HepG2 (cell line): Measurements from ENCODE around the gene PLXNA1. TPM values are rescaled to one million over a fixed set of nuclear protein-coding genes. Genes with fewer than 3 reads are reported as not detected.

Experiments used
- ATAC-seq: fragments of 200-7000 bp; cut with Tn5 transposase; 3 replicates; pipeline ENCODE4 v1.9.1; 2020; ENCODE audit warnings: mild to moderate bottlenecking, moderate library complexity
- BruUV-seq: library from RNA; stranded (reverse); fragments of 400-500 nt; replicated peaks from 2 replicates; lab custom pipeline; 2021; lab: Mats Ljungman, UMichigan
- CTCF ChIA-PET: fragments of 300-600 bp; formaldehyde crosslinking; extraction: SDS; loops from one replicate; lab custom pipeline; 2021; ENCODE audit warnings: low total read pairs, inconsistent platforms, low intra/inter-chr PET ratio; lab: Yijun Ruan, JAX
- POLR2A ChIA-PET: fragments of 350-600 bp; sonication (Branson Sonifier 250); formaldehyde crosslinking; loops from one replicate; lab custom pipeline; 2020; ENCODE audit warnings: antibody characterized with exemption, inconsistent platforms; lab: Yijun Ruan, JAX
- DNase-seq: peaks from one replicate; pipeline ENCODE4 v3.0.0-alpha.2; 2015; ENCODE audit warnings: low spot score
- FAIRE-seq: peaks from 3 replicates; lab custom pipeline; 2011; peaks lifted over from hg19 to GRCh38; lab: Jason Lieb, UNC
- H2AFZ ChIP-seq: one replicate; pipeline ENCODE4 v1.6.1; 2011; ENCODE audit warnings: low read length, inconsistent platforms
- H3K27ac ChIP-seq: fragments of 300-600 bp; 3 replicates; pipeline ENCODE4 v1.8.0; 2011; ENCODE audit warnings: mixed run types, mild to moderate bottlenecking, mixed read lengths, low read length, inconsistent platforms; ENCODE audit not compliant: insufficient read depth; ENCODE audit errors: extremely low read length
- H3K27me3 ChIP-seq, 2 experiments: fragments of 200-600 bp in 1 of 2; 2 replicates in 1 of 2; 3 replicates in 1 of 2; pipeline versions ENCODE4 v1.6.0 to v1.8.0; 2011; ENCODE audit warnings: low read length in 2 of 2, mild to moderate bottlenecking in 2 of 2, moderate library complexity in 2 of 2, inconsistent platforms in 1 of 2; ENCODE audit not compliant: insufficient read depth in 2 of 2, control insufficient read depth in 1 of 2
- H3K36me3 ChIP-seq, 2 experiments: fragments of 200-600 bp in 1 of 2; replicated peaks in 1 of 2; 2 replicates in 1 of 2; 3 replicates in 1 of 2; pipeline versions ENCODE4 v1.5.1 to v1.8.0; 2011; ENCODE audit warnings: low read length in 2 of 2, inconsistent platforms in 1 of 2; ENCODE audit not compliant: insufficient read depth in 2 of 2, control insufficient read depth in 1 of 2
- H3K4me1 ChIP-seq: 2 replicates; pipeline ENCODE4 v1.5.1; 2012; ENCODE audit warnings: low read length, inconsistent platforms; ENCODE audit not compliant: insufficient read depth
- H3K4me2 ChIP-seq: 2 replicates; pipeline ENCODE4 v1.6.0; 2011; ENCODE audit warnings: low read depth, low read length, inconsistent platforms
- H3K4me3 ChIP-seq, 3 experiments: fragments of 200-600 bp in 1 of 3; sonication (generic), shearing (Covaris generic) in 1 of 3; replicated peaks in 1 of 3; 2 replicates each; pipeline ENCODE4 v1.5.1; 2011 to 2016; ENCODE audit warnings: low read length in 3 of 3, inconsistent platforms in 2 of 3, low read depth in 2 of 3, mild to moderate bottlenecking in 2 of 3, control low read depth in 1 of 3, mixed read lengths in 1 of 3; ENCODE audit not compliant: insufficient read depth in 1 of 3
- H3K79me2 ChIP-seq: one replicate; pipeline ENCODE4 v1.6.1; 2011; ENCODE audit warnings: low read length, inconsistent platforms; ENCODE audit not compliant: insufficient read depth
- H3K9ac ChIP-seq: 2 replicates; pipeline ENCODE4 v1.6.0; 2011; ENCODE audit warnings: mild to moderate bottlenecking, low read depth, low read length, inconsistent platforms; ENCODE audit not compliant: insufficient read depth
- H3K9me3 ChIP-seq: 2 replicates; pipeline ENCODE4 v1.5.1; 2012; ENCODE audit warnings: mild to moderate bottlenecking, low read length
- H4K20me1 ChIP-seq: 2 replicates; pipeline ENCODE4 v1.6.0; 2011; ENCODE audit warnings: inconsistent platforms, mild to moderate bottlenecking, low read length, moderate library complexity; ENCODE audit not compliant: insufficient read depth
- ARHGAP35 ChIP-seq: sonication (generic); formaldehyde crosslinking; IDR thresholded peaks from 2 replicates; pipeline ENCODE4 v1.9.0; 2022; ENCODE audit warnings: mild to moderate bottlenecking, inconsistent platforms, moderate library complexity, missing genetic modification reagents, borderline replicate concordance
- CBX1 ChIP-seq: IDR thresholded peaks from one replicate; pipeline ENCODE4 v1.6.1; 2016; ENCODE audit warnings: antibody characterized with exemption, low read depth
- FOXA3 ChIP-seq: IDR thresholded peaks from 2 replicates; pipeline ENCODE4 v1.6.1; 2016; ENCODE audit warnings: missing genetic modification reagents, missing compliant biosample characterization
- KLF11 ChIP-seq: IDR thresholded peaks from 2 replicates; pipeline ENCODE4 v1.6.1; 2016; ENCODE audit warnings: missing compliant biosample characterization
- NCOA1 ChIP-seq: sonication (generic); formaldehyde crosslinking; IDR thresholded peaks from 2 replicates; pipeline ENCODE4 v1.9.0; 2021; ENCODE audit warnings: missing genetic modification reagents
- NFYB ChIP-seq: sonication (generic); formaldehyde crosslinking; IDR thresholded peaks from 2 replicates; pipeline ENCODE4 v1.4.0; 2020; ENCODE audit warnings: missing genetic modification reagents
- ZFP36L2 ChIP-seq: sonication (generic); formaldehyde crosslinking; IDR thresholded peaks from 2 replicates; pipeline ENCODE4 v1.4.0; 2020; ENCODE audit warnings: missing genetic modification reagents
- ZIK1 ChIP-seq: sonication (generic); formaldehyde crosslinking; IDR thresholded peaks from 2 replicates; pipeline ENCODE4 v1.5.0; 2020; ENCODE audit warnings: mild to moderate bottlenecking, low read depth, missing genetic modification reagents, borderline replicate concordance
- ZNF432 ChIP-seq: sonication (generic); formaldehyde crosslinking; IDR thresholded peaks from 2 replicates; pipeline ENCODE4 v1.5.0; 2020; ENCODE audit warnings: missing genetic modification reagents, mild to moderate bottlenecking, borderline replicate concordance
- ZNF543 ChIP-seq: sonication (generic); formaldehyde crosslinking; IDR thresholded peaks from 2 replicates; pipeline ENCODE4 v1.4.0; 2020; ENCODE audit warnings: mild to moderate bottlenecking, missing genetic modification reagents
- ZNF614 ChIP-seq: IDR thresholded peaks from 2 replicates; pipeline ENCODE4 v1.6.1; 2018; ENCODE audit warnings: missing biosample characterization, missing genetic modification reagents, inconsistent platforms, borderline replicate concordance
- ZNF674 ChIP-seq: sonication (generic); formaldehyde crosslinking; IDR thresholded peaks from 2 replicates; pipeline ENCODE4 v1.5.0; 2020; ENCODE audit warnings: low read depth, mild to moderate bottlenecking, missing genetic modification reagents
- WGBS: methylation state at CpG from one replicate; pipeline ENCODE4 v1.1.6; 2017; ENCODE audit warnings: low lambda C conversion rate; 5-methylcytosine and 5-hydroxymethylcytosine counted together
- in situ Hi-C: cut with HindIII; loops from 2 replicates; pipeline ENCODE4 v1.10.0; 2017; ENCODE audit warnings: low pct_unique_long_range_greater_than_20kb; ENCODE audit not compliant: extremely low pct_ligation_motif_present
- intact Hi-C: fragments of 100-400 bp; cut with micrococcal nuclease; formaldehyde crosslinking; loops from one replicate; pipeline ENCODE4 v1.10.0; 2022; ENCODE audit not compliant: unreplicated experiment
- polyA plus RNA-seq, 8 experiments: library from polyadenylated mRNA; depleted of rRNA in 3 of 8; stranded (reverse) in 7 of 8; unstranded in 1 of 8; fragments of >200 nt; fragmentation: Illumina TruSeq in 4 of 8; extraction: Trizol in 4 of 8; gene quantifications; 2 replicates each; pipeline versions ENCODE4 v1.2.1 to v1.2.3, GENCODE V29; 2011 to 2016; ENCODE audit warnings: low read depth in 4 of 8, missing spikeins in 1 of 8, mixed read lengths in 1 of 8; ENCODE audit not compliant: insufficient read depth in 1 of 8
- total RNA-seq, 5 experiments: library from RNA; depleted of rRNA; stranded (reverse); fragments of >200 nt; fragmentation: Illumina TruSeq; extraction: Trizol; gene quantifications; 2 replicates each; pipeline ENCODE4 v1.2.3, GENCODE V29; 2016; ENCODE audit warnings: low read depth in 1 of 5
- TF ChIP-seq, protein P1 (sequence below): sonication (generic); formaldehyde crosslinking; IDR thresholded peaks from 2 replicates; pipeline ENCODE4 v1.8.1; 2022; ENCODE audit warnings: low read depth, mild to moderate bottlenecking, missing genetic modification reagents
- TF ChIP-seq, protein P2 (sequence below): sonication (generic); formaldehyde crosslinking; conservative IDR thresholded peaks from 2 replicates; pipeline ENCODE4 v1.4.0; 2020; ENCODE audit warnings: missing genetic modification reagents
- TF ChIP-seq, protein P3 (sequence below): sonication (generic); formaldehyde crosslinking; IDR thresholded peaks from 2 replicates; pipeline ENCODE4 v1.4.0; 2020; ENCODE audit warnings: missing genetic modification reagents

The PLXNA1 gene
- total and polyA plus RNA-seq, 2 of the 13 experiments (the other 11 are each of a cell fraction or from before 2014, with no cell fraction given): 16.6 to 18.2 TPM

- no peak for FAIRE-seq
- Histone ChIP-seq H3K27me3 (no peaks in the 10 kb centered on the region), H3K36me3 (0 out of 5 replicates have a peak, but pooled peaks cover 0 to 2% of the 10 kb centered on the region in 2 experiments), H3K4me1 (peaks cover 30% of the 10 kb centered on the region), H2AFZ (no peak overlapping the region), H3K79me2 (no peaks in the 10 kb centered on the region), H4K20me1 (no peaks in the 10 kb centered on the region), H3K9me3 (no peaks in the 10 kb centered on the region), H3K27ac (no peak overlapping the region), H3K9ac (no peak overlapping the region), H3K4me2 (no peak overlapping the region), H3K4me3 (no peak overlapping the region)
- intact Hi-C loops (no loop called here), in situ Hi-C loops (loop anchor here (5.0 kb wide), 1 partner anchor 209 kb away; no protein-coding TSS in a partner anchor)
- DNase-seq: no peak
- BruUV-seq: no TSS peak
- 96% methylated on average over 4 of the region's 8 CpGs for WGBS
- ChIA-PET POLR2A (no interaction called here), CTCF (no interaction called here)
- ATAC-seq: no peak
- TF ChIP-seq ZNF674 (no peak), ZNF614 (CRISPR knock-in tag) (no peak), NCOA1 (CRISPR knock-in tag) (no peak), CBX1 (no peak), KLF11 (CRISPR knock-in tag) (no peak), NFYB (no peak), FOXA3 (CRISPR knock-in tag) (no peak), ZNF432 (CRISPR knock-in tag) (no peak), ZIK1 (no peak), ARHGAP35 (CRISPR knock-in tag) (no peak), ZFP36L2 (CRISPR knock-in tag) (no peak), ZNF543 (CRISPR knock-in tag) (no peak)
- TF ChIP-seq, protein P1, sequence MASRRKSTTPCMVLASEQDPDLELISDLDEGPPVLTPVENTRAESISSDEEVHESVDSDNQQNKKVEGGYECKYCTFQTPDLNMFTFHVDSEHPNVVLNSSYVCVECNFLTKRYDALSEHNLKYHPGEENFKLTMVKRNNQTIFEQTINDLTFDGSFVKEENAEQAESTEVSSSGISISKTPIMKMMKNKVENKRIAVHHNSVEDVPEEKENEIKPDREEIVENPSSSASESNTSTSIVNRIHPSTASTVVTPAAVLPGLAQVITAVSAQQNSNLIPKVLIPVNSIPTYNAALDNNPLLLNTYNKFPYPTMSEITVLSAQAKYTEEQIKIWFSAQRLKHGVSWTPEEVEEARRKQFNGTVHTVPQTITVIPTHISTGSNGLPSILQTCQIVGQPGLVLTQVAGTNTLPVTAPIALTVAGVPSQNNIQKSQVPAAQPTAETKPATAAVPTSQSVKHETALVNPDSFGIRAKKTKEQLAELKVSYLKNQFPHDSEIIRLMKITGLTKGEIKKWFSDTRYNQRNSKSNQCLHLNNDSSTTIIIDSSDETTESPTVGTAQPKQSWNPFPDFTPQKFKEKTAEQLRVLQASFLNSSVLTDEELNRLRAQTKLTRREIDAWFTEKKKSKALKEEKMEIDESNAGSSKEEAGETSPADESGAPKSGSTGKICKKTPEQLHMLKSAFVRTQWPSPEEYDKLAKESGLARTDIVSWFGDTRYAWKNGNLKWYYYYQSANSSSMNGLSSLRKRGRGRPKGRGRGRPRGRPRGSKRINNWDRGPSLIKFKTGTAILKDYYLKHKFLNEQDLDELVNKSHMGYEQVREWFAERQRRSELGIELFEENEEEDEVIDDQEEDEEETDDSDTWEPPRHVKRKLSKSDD (CRISPR knock-in tag): no peak
- TF ChIP-seq, protein P2, sequence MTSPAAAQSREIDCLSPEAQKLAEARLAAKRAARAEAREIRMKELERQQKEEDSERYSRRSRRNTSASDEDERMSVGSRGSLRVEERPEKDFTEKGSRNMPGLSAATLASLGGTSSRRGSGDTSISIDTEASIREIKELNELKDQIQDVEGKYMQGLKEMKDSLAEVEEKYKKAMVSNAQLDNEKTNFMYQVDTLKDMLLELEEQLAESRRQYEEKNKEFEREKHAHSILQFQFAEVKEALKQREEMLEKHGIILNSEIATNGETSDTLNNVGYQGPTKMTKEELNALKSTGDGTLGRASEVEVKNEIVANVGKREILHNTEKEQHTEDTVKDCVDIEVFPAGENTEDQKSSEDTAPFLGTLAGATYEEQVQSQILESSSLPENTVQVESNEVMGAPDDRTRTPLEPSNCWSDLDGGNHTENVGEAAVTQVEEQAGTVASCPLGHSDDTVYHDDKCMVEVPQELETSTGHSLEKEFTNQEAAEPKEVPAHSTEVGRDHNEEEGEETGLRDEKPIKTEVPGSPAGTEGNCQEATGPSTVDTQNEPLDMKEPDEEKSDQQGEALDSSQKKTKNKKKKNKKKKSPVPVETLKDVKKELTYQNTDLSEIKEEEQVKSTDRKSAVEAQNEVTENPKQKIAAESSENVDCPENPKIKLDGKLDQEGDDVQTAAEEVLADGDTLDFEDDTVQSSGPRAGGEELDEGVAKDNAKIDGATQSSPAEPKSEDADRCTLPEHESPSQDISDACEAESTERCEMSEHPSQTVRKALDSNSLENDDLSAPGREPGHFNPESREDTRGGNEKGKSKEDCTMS (CRISPR knock-in tag): no peak
- TF ChIP-seq, protein P3, sequence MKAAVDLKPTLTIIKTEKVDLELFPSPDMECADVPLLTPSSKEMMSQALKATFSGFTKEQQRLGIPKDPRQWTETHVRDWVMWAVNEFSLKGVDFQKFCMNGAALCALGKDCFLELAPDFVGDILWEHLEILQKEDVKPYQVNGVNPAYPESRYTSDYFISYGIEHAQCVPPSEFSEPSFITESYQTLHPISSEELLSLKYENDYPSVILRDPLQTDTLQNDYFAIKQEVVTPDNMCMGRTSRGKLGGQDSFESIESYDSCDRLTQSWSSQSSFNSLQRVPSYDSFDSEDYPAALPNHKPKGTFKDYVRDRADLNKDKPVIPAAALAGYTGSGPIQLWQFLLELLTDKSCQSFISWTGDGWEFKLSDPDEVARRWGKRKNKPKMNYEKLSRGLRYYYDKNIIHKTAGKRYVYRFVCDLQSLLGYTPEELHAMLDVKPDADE: no peak
These were observed 21.6 kb upstream of the PLXNA1 start for GRCh38 chr3:126961191-126961790.
